NCI-H1092 treated with DMSO at 0.1 percent for 48 hours (cell line): ENCODE data around the gene NDFIP2.
A peak's percentile ranks its signal among the peaks of the same experiment; 100 is the strongest.

Experiments
- DNase-seq: peaks from one replicate; lab custom pipeline; 2025; lab: John Stamatoyannopoulos, UW

The NDFIP2 gene, protein sequence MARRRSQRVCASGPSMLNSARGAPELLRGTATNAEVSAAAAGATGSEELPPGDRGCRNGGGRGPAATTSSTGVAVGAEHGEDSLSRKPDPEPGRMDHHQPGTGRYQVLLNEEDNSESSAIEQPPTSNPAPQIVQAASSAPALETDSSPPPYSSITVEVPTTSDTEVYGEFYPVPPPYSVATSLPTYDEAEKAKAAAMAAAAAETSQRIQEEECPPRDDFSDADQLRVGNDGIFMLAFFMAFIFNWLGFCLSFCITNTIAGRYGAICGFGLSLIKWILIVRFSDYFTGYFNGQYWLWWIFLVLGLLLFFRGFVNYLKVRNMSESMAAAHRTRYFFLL

DNA sequence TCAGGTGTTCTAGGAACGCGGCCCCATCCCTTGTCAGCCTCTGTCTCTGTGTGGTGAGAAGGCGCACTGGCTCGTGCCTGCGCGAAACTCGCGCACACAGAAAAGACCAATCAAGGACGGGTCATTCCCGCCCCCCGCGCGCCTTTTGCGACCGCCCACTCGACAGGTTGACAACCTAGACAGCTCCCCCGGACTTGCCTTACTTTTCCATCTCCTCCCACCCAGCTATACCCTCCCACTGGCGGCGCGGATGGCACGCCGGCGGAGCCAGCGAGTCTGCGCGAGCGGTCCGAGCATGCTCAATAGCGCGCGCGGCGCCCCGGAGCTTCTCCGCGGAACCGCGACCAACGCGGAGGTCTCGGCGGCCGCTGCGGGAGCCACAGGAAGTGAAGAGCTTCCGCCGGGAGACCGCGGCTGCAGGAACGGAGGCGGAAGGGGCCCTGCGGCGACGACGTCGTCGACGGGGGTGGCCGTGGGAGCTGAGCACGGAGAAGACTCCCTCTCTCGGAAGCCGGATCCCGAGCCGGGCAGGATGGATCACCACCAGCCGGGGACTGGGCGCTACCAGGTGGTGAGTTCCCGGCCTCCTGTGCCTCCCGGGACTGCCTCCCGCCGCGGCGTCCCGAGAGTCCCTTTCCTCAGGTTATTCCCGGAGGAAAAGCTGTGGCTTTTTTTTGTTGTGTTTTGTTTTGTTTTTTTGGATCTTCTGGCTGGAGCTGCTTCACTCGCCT, at the start of gene NDFIP2:
Gene NDFIP2 (plus strand): TSS at position 202 of the 731 bp plus-strand sequence. CDS start 49 bp downstream, at position 251.
- peak; percentile 95 for DNase-seq

DNA sequence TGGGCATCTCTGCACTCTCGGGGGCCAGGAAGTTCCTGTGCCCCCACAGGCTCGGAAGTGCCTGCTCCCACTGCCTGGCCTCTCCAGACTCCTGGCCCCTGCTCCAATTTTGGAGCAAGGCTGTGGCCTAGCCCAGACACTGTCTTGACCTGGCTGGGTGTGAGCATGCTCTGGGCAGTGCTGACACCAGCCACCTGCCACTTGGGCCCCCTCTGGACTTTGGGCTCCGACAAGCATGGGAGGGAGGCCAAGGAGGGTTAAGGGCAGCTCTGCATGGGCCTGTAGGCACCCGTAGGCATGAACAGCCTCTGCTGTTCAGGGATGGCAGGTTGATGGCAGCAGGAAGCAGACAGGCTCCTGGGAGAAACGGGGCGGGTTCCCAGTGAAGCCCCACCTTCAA, 48.9 kb upstream of the NDFIP2 start:
- DNase-seq = no peak

DNA sequence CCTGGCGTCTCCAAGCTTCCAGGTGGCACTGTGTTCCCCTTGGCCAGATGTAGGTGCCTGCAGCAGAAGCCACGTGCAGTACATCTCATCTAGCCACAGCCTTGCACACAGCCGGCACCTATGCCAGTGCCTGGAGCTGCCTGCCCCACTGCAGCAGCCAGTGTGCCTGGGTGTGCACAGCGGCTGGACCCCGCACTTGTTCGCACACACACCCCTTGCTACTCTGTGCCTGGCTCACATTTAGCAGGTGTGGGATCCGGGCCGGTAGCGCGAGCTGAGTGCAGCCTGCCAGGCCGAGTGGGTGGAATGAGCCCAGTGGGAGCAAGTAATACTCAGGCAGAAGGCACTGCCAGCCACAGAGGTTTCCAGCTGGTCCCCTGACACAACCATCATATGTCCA, 48.0 kb upstream of the NDFIP2 start:
- no peak for DNase-seq

DNA sequence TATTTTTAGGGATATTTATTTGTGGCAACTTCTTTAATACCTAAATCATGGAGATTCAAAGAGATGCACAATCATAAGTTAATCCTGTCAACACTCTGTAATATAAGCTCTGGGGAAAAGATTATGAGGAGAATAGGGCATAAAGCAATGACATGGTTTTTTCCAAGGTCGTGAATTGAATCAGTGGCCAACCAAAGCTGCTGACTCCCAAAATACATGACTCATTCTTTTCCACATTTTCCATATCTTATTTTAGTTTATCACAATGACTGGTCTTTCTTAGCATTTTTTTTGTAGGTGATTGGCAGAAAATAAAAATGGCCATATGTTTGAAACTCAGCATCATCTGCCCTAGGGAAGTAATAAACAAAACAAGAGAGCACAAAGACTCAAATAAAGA, 46.4 kb upstream of the NDFIP2 start:
- DNase-seq = no peak

DNA sequence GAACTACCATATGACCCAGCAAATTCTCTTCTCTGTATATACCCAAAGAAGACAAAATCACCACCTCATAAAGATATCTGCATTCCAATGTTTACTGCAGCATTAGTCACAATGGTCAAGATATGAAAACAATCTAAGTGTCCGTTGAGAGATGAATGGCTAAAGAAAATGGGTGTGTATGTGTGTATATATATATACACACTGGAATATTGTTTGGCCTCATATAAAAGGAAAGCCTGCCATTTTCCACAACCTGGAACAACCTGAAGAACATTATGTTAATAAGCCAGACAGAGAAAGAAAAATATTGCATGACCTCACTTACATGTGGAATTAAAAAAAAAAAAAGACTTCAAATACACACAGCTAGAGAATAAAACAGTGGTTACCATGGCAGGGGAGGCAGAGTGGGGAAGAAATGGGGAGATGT, 45.4 kb upstream of the NDFIP2 start:
- DNase-seq = no peak

DNA sequence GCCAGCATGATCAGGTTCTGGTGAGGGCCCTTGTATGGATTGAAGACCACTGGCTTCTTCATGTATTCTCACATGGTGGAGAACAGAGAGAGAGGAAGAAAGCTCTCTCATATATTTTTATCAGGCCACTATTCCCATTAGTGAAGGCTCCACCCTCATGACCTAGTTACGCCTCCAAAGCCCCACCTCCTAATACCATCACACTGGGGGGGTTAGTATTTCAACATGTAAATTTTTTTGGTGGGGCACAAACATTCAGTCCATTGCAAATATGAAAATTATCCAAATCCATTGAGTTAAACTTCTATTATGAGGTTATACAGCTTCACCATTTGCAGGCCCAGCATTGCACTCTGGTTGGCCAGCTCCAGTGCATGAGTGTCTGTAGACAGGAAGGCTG, 41.7 kb upstream of the NDFIP2 start:
- no peak for DNase-seq

DNA sequence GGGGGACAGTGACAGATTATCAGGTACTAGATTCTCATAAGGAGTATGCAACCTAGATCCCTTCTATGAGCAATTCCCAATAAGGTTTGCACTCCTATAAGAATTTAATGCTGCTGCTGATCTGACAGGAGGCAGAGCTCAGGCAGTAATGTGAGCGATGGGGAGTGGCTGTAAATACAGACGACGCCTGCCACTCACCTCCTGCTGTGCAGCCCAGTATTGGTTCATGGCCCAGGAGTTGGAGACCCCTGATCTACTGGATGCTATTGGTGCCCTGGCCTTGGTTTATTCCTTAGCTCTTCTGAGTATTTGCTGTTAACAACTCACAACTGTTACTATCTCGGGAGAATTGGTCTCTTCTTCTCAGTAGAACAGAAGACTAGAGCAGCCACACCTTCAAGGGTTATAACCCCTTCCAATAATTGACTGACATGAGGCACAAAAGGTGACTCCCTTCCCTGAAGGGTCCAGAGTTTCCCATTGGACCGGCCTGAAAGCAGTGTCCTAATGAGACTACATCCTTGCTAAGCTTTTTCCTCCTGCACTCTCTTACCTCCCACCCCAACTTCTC, 39.9 kb upstream of the NDFIP2 start:
- DNase-seq = no peak

DNA sequence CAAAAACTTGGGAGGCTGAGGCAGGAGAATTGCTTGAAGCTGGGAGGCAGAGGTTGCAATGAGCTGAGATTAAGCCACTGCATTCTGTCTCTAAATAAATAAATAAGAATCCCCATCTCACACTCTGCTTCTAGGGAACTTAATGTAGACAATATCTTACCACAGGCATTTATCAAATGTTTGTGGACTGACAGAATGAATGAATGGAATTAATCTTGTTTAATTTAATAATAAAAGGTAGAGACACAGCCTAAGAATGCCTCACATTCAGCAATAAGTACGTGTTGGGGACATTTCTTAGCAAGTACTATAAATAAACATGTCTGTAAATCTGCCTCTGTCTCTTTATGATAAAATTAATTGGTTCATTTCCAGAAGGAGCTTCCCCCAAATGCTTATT, 38.7 kb upstream of the NDFIP2 start:
- no peak for DNase-seq

DNA sequence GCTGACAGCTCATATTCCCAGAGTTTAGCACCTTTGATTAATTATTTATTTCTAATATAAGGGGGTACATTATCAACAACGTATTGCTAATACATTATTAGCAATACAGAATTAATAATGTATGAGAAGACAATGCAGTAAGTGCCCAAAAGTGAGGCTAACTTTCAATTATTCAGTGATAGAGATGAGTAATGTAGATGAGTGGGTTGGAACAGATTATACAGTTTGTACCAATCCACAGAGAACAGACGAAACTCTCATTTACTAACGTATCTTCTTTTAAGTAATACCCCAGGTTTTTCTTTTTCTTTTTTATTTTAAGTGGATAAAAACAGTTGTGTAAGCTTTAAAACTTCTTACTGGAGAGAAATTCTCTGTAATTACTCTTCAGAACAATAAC, 38.2 kb upstream of the NDFIP2 start:
- DNase-seq = no peak

DNA sequence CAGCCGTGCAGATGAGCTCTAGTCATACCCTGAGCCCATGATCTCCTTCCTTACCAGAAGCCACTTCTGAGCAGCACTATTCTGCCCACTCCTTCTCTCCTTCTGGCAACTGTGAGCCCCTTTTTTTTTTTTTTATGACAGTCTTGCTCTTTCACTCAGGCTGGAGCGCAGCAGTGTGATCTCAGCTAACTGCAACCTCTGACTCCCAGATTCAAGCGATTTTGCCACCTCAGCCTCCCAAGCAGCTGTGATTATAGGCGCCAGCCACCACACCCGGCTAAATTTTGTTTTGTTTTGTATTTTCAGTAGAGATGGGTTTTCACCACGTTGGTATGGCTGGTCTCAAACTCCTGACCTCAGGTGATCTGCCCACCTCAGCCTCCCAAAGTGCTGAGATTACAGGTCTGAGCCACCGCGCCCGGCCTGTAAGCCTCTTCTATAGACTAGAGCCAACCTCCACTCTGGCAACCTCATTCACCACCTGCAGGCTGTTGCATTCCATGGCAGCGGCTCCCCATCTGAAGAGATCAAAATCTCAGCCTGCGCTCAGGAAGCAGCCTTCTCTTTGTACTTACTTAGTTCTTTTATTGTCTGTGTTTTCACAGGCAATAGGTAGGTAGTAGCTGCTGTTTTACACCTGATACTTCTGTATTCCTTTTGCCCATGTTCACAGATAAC, 34.8 kb upstream of the NDFIP2 start:
- no peak for DNase-seq

DNA sequence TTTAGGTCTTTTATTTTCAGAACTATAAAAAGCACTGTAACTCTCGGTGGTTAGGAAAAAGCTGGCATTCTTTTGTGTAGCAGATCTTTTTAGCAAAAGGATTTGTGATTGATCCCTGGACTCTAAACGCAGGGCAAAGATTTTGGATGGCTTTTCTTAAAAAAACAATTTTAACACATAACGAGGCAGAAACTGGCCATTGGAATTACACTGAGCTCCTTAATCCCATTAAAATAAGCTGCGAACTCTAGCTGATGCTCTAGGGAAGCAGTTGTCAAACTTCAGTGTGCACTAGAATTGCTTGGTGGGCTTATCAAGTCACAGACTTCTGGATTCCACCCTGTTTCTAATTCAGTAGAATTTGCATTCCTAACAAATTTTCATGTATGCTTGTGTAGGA, 33.8 kb upstream of the NDFIP2 start:
- no peak for DNase-seq

DNA sequence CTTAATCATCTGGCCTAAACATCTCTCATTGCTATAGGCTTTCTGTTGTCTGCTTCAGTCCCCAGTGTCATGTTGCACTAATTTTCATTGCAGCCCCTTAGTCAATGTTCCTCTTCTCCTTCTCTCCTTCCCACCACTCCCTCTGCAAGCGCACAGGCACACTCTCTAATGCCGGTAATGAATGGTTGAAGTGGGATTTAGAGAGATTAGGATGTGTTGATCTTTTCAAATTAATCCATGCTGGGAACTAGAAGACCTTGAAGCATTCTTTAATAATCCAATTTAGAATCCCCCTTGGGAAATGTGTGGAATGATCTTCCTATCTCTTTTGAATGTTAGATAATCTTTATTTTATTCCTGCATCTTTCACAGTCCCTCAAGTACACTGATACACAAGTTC, 33.2 kb upstream of the NDFIP2 start:
- no peak for DNase-seq

DNA sequence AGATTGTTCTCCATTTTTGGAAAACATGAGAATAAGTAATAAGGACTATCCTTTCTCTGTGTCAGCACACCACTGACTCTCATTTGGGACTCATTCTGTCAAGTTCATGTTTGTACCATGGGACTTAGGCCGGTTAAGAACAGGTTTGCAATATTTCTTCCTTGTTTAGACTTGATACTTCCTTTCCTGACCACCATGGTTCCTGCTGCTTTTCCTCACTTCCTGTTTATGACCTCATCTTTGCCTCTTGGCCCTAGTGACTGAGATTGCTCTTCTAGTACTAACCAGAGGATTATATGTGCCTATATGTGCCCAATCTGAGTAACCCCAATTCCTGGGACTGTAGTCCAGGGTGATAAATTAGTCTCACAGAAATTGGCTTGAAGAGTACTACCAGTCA, 32.5 kb upstream of the NDFIP2 start:
- DNase-seq = no peak

DNA sequence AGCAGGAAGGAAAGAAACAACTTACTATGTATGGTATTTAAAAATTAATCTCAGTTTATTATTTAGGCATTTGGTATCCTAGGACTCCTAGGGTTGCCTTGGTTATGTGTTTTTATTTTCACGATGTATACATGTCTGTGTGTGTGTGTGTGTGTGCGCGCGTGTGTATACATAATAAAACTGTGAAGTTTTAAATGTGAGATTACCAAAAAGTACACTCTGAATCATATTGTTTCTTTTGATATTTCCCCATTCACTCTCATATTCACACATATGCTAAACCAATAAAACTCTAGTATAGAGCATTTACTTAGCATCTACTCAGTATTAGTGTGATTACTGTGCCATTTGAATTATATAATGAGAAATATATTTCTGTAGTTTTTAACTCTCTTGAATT, 30.8 kb upstream of the NDFIP2 start:
- no peak for DNase-seq

DNA sequence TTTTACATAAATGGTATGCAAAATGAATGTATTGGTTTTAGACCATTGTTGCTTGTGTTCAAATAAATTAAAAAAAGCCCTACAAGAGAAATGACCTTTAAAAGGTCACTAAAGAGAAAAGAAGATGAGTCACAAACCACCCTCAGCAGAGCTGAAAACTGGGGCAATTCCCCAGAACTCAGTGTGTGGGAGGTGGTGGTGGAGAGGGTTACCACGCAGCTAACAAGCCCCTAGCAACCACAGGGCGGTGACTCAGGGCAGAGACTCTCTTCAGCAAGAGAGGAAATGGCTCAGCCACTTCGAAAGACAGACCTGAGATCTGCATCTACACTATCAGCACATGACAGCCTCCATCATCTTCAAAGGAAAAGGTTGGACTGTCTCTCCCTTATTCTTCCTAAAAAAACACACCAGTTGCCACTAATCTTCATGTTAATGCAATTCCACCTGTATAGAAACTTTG, 29.4 kb upstream of the NDFIP2 start:
- DNase-seq = no peak

DNA sequence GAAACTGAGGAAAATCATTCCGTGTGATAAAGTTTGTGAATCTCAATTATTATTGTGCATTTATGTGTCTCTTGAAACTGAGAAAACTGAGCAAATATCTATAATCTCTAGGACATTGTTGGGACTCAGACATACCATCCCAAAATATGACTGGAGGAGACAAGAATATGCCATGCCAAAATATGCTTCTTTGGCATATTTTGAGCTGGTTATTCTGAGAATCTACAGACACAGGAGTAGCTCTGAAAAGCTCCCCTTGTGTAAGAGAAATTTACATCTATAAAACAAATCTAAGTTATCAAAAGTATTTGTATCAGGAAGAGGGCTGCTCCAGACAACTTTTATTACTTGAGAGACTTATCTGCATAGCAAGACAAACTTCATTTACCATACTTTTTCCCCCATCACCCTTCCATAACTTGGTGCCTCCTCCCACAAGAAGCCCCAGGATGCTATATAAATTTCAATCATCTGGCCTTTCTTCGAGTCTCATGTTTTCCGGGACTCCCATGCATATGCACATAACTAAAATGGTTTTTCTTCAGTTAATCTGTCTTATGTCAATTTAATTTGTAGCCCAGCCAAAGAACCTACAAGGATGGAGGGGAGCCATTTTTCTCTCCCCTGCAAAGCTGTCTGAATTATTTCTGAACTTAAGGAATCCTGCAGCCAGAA, 28.6 kb upstream of the NDFIP2 start:
- no peak for DNase-seq

DNA sequence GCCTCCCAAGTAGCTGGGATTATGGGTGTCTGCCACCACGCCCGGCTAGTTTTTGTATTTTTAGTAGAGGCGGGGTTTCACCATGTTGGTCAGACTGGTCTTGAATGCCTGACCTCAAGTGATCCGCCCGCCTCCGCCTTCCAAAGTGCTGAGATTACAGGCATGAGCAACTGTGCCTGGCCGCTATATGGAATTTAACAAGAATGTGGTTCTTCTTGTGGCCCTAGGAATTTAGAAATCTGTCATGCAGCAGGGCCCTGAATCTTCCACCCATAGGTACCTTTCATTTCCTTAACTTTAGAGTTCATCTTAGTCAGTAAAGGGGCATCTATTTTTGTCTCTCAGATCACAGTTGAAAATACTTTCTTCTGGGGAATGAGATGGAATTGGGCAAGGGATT, 25.6 kb upstream of the NDFIP2 start:
- DNase-seq = no peak

DNA sequence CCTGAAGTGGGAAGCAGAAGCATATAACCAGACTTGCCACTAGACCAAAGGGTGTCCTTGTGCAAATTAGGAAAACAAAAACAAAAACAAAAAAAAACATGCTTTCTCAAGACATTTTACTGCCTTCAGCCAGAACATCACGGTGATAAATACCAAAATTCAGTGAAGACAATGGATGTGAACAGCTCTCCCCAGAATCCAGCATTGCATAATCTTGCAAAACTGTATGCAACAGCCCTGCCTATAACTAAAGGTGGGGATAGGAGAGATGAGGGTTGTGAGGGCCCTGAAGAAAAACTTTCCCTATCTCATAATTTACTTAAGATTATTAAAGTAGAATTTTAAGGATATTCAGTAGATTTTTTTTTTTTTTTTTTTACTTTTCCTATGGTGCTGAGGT, 24.9 kb upstream of the NDFIP2 start:
- no peak for DNase-seq

DNA sequence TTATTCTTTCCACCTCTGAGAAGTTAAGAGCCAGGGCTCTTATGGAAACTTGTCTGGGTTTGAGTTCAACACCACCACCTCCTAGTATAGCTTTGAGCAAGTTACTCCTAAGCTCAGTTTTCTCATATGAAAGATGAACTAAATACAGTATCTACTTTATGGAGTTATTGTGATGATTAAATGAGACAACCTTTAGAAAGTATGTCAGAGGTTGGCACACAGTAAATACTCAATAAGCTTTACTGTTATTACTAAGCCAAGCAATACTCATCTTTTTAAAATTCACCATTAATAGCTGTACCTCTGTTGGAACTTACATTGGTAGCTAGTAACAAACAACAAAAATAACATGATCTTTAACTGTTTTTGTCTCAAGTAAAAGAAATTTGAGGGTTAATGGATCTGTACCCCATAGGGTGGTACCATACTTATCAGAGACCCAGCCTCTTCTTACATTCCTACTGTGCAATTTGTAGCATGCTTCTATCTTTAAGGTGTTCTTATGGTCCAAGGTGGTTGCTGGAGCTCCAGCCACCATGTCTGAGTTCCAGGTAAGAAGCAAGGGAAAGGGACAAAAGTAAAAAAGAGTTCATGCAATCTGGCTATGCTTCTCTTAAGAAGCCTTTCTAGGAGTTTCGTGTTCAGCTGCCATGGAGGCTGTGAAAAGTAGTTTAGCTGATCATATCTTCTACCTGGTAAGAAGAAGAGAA, 24.1 kb upstream of the NDFIP2 start:
- DNase-seq = no peak

DNA sequence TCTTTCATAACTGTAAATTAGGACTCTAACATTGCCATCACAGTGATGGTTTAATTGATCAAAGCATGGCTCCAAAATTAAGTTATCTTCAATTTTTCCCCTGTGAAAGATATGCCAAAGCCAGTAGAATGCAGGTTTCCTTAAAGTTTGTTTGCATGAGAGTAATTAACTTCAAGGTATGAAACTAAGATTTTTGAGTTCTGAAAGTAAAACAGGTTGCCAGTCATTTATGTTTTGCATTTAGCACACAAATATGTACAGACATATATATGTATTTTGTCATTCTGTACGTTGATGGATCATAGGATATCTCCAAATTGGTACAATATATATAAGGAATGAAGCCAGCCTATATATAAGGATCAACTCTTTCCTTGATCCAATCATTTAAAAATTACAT, 23.6 kb upstream of the NDFIP2 start:
- DNase-seq = no peak

DNA sequence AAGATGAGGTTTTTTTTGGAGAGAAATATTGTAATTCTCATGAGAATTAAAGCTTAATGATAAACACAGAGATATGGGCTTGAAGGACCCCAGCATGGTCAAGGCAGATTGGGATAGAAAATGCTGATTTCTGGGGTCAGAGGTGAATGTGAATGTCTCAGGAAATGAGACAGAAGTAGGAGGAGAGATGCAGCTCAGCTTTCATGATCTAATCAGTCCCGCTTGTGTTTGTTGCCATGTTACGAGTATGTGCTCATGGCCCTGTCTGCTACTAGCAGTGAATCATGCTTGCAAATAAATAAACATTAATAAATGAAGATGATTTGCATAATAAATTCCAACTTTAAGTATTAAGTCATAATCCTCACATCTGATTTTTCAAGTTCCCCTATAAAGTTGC, 23.0 kb upstream of the NDFIP2 start:
- no peak for DNase-seq
